ENCODE results near the gene TMSB10.
"Not testable (repeated sequence)": the region's sequence is repeated elsewhere in the genome, so short reads cannot be mapped to it uniquely, and the experiment has no call there.

Gene TMSB10

GRCh38 chr2:84875619-84876018 lies 29.8 kb upstream of the TMSB10 start:
- H2BK12ac ChIP-seq (ENCODE audit: low read length); H3K4me2 ChIP-seq (ENCODE audit: insufficient read depth, low read length, poor library complexity, severe bottlenecking); H4K91ac ChIP-seq (ENCODE audit: low read depth, low read length, poor library complexity); DNase-seq (ENCODE audit: low spot score); H3K18ac ChIP-seq (ENCODE audit: low read length); H3K4ac ChIP-seq (ENCODE audit: low read length); H2BK120ac ChIP-seq (ENCODE audit: low read depth, low read length); H3K9ac ChIP-seq (ENCODE audit: low read depth, low read length, poor library complexity); H3K79me1 ChIP-seq (ENCODE audit: low read depth, low read length); H3K14ac ChIP-seq (ENCODE audit: low read length); H3K4me1 ChIP-seq (ENCODE audit: control insufficient read depth in 2 of 2, insufficient read depth in 1 of 2, low read depth in 1 of 2, low read length in 2 of 2); H2AFZ ChIP-seq (ENCODE audit: low read length); H3K4me3 ChIP-seq (ENCODE audit: low read length in 2 of 2); H3K23ac ChIP-seq (ENCODE audit: low read depth, low read length, poor library complexity); H3K27ac ChIP-seq (replicated peaks; ENCODE audit: low read length); H2AK5ac ChIP-seq (ENCODE audit: low read depth, low read length); H3K9me3 ChIP-seq (replicated peaks in 1 of 2; ENCODE audit: control insufficient read depth in 2 of 2, insufficient read depth in 1 of 2, low read depth in 1 of 2, low read length in 2 of 2); H2BK5ac ChIP-seq (ENCODE audit: low read length); H3K36me3 ChIP-seq (replicated peaks in 1 of 2; ENCODE audit: control insufficient read depth in 2 of 2, insufficient read depth in 2 of 2, low read length in 2 of 2); H4K8ac ChIP-seq (ENCODE audit: low read depth, low read length); H2BK15ac ChIP-seq (ENCODE audit: low read length): not testable (repeated sequence)
- no CpG with 5 or more reads among the region's 1 CpG for WGBS, 2 donors (ENCODE audit: extremely low coverage in 2 of 2, insufficient read length in 2 of 2, insufficient replicate concordance in 1 of 2)
- H3K27me3 ChIP-seq (ENCODE audit: control insufficient read depth in 3 of 3, insufficient read depth in 3 of 3, low read depth in 1 of 3, low read length in 3 of 3): peaks cover 2 to 54% (median 20%) of the 10 kb centered on the region in 3 experiments

GRCh38 chr2:84876369-84876768 lies 29.1 kb upstream of the TMSB10 start:
- H3K79me1 ChIP-seq (ENCODE audit: low read depth, low read length): no peaks in the 10 kb centered on the region
- H2AFZ ChIP-seq (ENCODE audit: low read length): no peak overlapping the region
- H3K4me2 ChIP-seq (ENCODE audit: insufficient read depth, low read length, poor library complexity, severe bottlenecking): no peak overlapping the region
- no peak for DNase-seq (ENCODE audit: low spot score)
- H3K4me3 ChIP-seq (ENCODE audit: low read length in 2 of 2): no peak overlapping the region
- no peak overlapping the region for H3K18ac ChIP-seq (ENCODE audit: low read length)
- no peaks in the 10 kb centered on the region for H3K9me3 ChIP-seq (replicated peaks in 1 of 2; ENCODE audit: control insufficient read depth in 2 of 2, insufficient read depth in 1 of 2, low read depth in 1 of 2, low read length in 2 of 2)
- WGBS, 2 donors (ENCODE audit: extremely low coverage in 2 of 2, insufficient read length in 2 of 2, insufficient replicate concordance in 1 of 2): no CpG with 5 or more reads among the region's 3 CpGs
- no peak overlapping the region for H2BK12ac ChIP-seq (ENCODE audit: low read length)
- no peaks in the 10 kb centered on the region for H3K36me3 ChIP-seq (replicated peaks in 1 of 2; ENCODE audit: control insufficient read depth in 2 of 2, insufficient read depth in 2 of 2, low read length in 2 of 2)
- H3K27ac ChIP-seq (replicated peaks; ENCODE audit: low read length): no peak overlapping the region
- no peak overlapping the region for H2BK120ac ChIP-seq (ENCODE audit: low read depth, low read length)
- H2BK15ac ChIP-seq (ENCODE audit: low read length): no peak overlapping the region
- H4K8ac ChIP-seq (ENCODE audit: low read depth, low read length): no peak overlapping the region
- no peak overlapping the region for H3K4ac ChIP-seq (ENCODE audit: low read length)
- H3K27me3 ChIP-seq (ENCODE audit: control insufficient read depth in 3 of 3, insufficient read depth in 3 of 3, low read depth in 1 of 3, low read length in 3 of 3): peaks cover 2 to 57% (median 25%) of the 10 kb centered on the region in 3 experiments
- no peak overlapping the region for H2BK5ac ChIP-seq (ENCODE audit: low read length)
- peaks cover 5 to 10% of the 10 kb centered on the region in 2 donors for H3K4me1 ChIP-seq (ENCODE audit: control insufficient read depth in 2 of 2, insufficient read depth in 1 of 2, low read depth in 1 of 2, low read length in 2 of 2)
- no peak overlapping the region for H2AK5ac ChIP-seq (ENCODE audit: low read depth, low read length)
- H3K9ac ChIP-seq (ENCODE audit: low read depth, low read length, poor library complexity): no peak overlapping the region
- no peak overlapping the region for H3K23ac ChIP-seq (ENCODE audit: low read depth, low read length, poor library complexity)
- H3K14ac ChIP-seq (ENCODE audit: low read length): no peak overlapping the region
- no peak overlapping the region for H4K91ac ChIP-seq (ENCODE audit: low read depth, low read length, poor library complexity)

GRCh38 chr2:84878459-84878858 lies 27.0 kb upstream of the TMSB10 start:
- H3K9ac ChIP-seq (ENCODE audit: low read depth, low read length, poor library complexity): no peak overlapping the region
- H3K4me3 ChIP-seq (ENCODE audit: low read length in 2 of 2): no peak overlapping the region
- H4K91ac ChIP-seq (ENCODE audit: low read depth, low read length, poor library complexity): no peak overlapping the region
- no peak overlapping the region for H2BK5ac ChIP-seq (ENCODE audit: low read length)
- no peak overlapping the region for H3K4me2 ChIP-seq (ENCODE audit: insufficient read depth, low read length, poor library complexity, severe bottlenecking)
- no peak overlapping the region for H2AK5ac ChIP-seq (ENCODE audit: low read depth, low read length)
- H2BK120ac ChIP-seq (ENCODE audit: low read depth, low read length): no peak overlapping the region
- no peak overlapping the region for H2AFZ ChIP-seq (ENCODE audit: low read length)
- no peak overlapping the region for H3K18ac ChIP-seq (ENCODE audit: low read length)
- no peak overlapping the region for H2BK15ac ChIP-seq (ENCODE audit: low read length)
- DNase-seq (ENCODE audit: low spot score): no peak
- H3K79me1 ChIP-seq (ENCODE audit: low read depth, low read length): no peaks in the 10 kb centered on the region
- H3K27me3 ChIP-seq (ENCODE audit: control insufficient read depth in 3 of 3, insufficient read depth in 3 of 3, low read depth in 1 of 3, low read length in 3 of 3): peaks cover 2 to 72% (median 33%) of the 10 kb centered on the region in 3 experiments
- H3K4ac ChIP-seq (ENCODE audit: low read length): no peak overlapping the region
- no peak overlapping the region for H3K27ac ChIP-seq (replicated peaks; ENCODE audit: low read length)
- no peak overlapping the region for H4K8ac ChIP-seq (ENCODE audit: low read depth, low read length)
- no peak overlapping the region for H3K14ac ChIP-seq (ENCODE audit: low read length)
- H3K36me3 ChIP-seq (replicated peaks in 1 of 2; ENCODE audit: control insufficient read depth in 2 of 2, insufficient read depth in 2 of 2, low read length in 2 of 2): no peaks in the 10 kb centered on the region
- no peak overlapping the region for H3K23ac ChIP-seq (ENCODE audit: low read depth, low read length, poor library complexity)
- H2BK12ac ChIP-seq (ENCODE audit: low read length): no peak overlapping the region
- peaks cover 5 to 14% of the 10 kb centered on the region in 2 donors for H3K4me1 ChIP-seq (ENCODE audit: control insufficient read depth in 2 of 2, insufficient read depth in 1 of 2, low read depth in 1 of 2, low read length in 2 of 2)
- no peaks in the 10 kb centered on the region for H3K9me3 ChIP-seq (replicated peaks in 1 of 2; ENCODE audit: control insufficient read depth in 2 of 2, insufficient read depth in 1 of 2, low read depth in 1 of 2, low read length in 2 of 2)
- WGBS, 2 donors (ENCODE audit: extremely low coverage in 2 of 2, insufficient read length in 2 of 2, insufficient replicate concordance in 1 of 2): no CpG with 5 or more reads among the region's 1 CpG

- Histone ChIP-seq H2BK5ac (ENCODE audit: low read length) (no peak overlapping the region), H2BK120ac (ENCODE audit: low read depth, low read length) (no peak overlapping the region), H2AK5ac (ENCODE audit: low read depth, low read length) (no peak overlapping the region), H3K4ac (ENCODE audit: low read length) (no peak overlapping the region), H4K91ac (ENCODE audit: low read depth, low read length, poor library complexity) (no peak overlapping the region), H3K14ac (ENCODE audit: low read length) (no peak overlapping the region), H3K4me3 (ENCODE audit: low read length in 2 of 2) (no peak overlapping the region), H4K8ac (ENCODE audit: low read depth, low read length) (no peak overlapping the region), H3K4me2 (ENCODE audit: insufficient read depth, low read length, poor library complexity, severe bottlenecking) (no peak overlapping the region), H3K4me1 (ENCODE audit: control insufficient read depth in 2 of 2, insufficient read depth in 1 of 2, low read depth in 1 of 2, low read length in 2 of 2) (peaks cover 5 to 14% of the 10 kb centered on the region in 2 donors), H3K36me3 (replicated peaks in 1 of 2; ENCODE audit: control insufficient read depth in 2 of 2, insufficient read depth in 2 of 2, low read length in 2 of 2) (no peaks in the 10 kb centered on the region), H3K23ac (ENCODE audit: low read depth, low read length, poor library complexity) (no peak overlapping the region), H3K9ac (ENCODE audit: low read depth, low read length, poor library complexity) (no peak overlapping the region), H3K27ac (replicated peaks; ENCODE audit: low read length) (no peak overlapping the region), H3K79me1 (ENCODE audit: low read depth, low read length) (no peaks in the 10 kb centered on the region), H3K9me3 (replicated peaks in 1 of 2; ENCODE audit: control insufficient read depth in 2 of 2, insufficient read depth in 1 of 2, low read depth in 1 of 2, low read length in 2 of 2) (no peaks in the 10 kb centered on the region), H3K27me3 (ENCODE audit: control insufficient read depth in 3 of 3, insufficient read depth in 3 of 3, low read depth in 1 of 3, low read length in 3 of 3) (peaks cover 2 to 78% (median 33%) of the 10 kb centered on the region in 3 experiments), H3K18ac (ENCODE audit: low read length) (no peak overlapping the region), H2AFZ (ENCODE audit: low read length) (no peak overlapping the region), H2BK12ac (ENCODE audit: low read length) (no peak overlapping the region), H2BK15ac (ENCODE audit: low read length) (no peak overlapping the region)
- no peak for DNase-seq (ENCODE audit: low spot score)
- no CpG with 5 or more reads among the region's 7 CpGs for WGBS, 2 donors (ENCODE audit: extremely low coverage in 2 of 2, insufficient read length in 2 of 2, insufficient replicate concordance in 1 of 2)
Measured at GRCh38 chr2:84878896-84879583, 26.4 kb upstream of the TMSB10 start.

Data from neuronal stem cell (in vitro differentiated cells).